ENCODE results near the gene EHMT1. TPM values are rescaled to one million over a fixed set of nuclear protein-coding genes. Genes with fewer than 3 reads are reported as not detected.

The EHMT1 gene
- total and polyA plus RNA-seq, 2 experiments from 2014 or later = 162 to 177 TPM

- Histone ChIP-seq H3K79me2 (replicated peaks; ENCODE audit: insufficient read depth) (peaks cover 88% of the 10 kb centered on the region), H3K4me1 (ENCODE audit: insufficient read depth) (peaks cover 41% of the 10 kb centered on the region), H3F3A (replicated peaks; ENCODE audit: low read depth) (peaks cover 8% of the 10 kb centered on the region; the same call in 1 of the 2 replicates), H3K27me3 (ENCODE audit: insufficient read depth) (no peaks in the 10 kb centered on the region), H3K4me3 (no peak overlapping the region), H3K27ac (ENCODE audit: low read depth) (no peak overlapping the region), H4K20me1 (replicated peaks; ENCODE audit: insufficient read depth) (peaks cover 24% of the 10 kb centered on the region), H3K36me3 (ENCODE audit: insufficient read depth) (peaks cover 9% of the 10 kb centered on the region), H3K4me2 (peak overlapping the region; percentile 70), H2AFZ (no peak overlapping the region), H3K9me2 (ENCODE audit: insufficient read depth) (no peaks in the 10 kb centered on the region)
- TF ChIP-seq CREB1 (CRISPR knock-in tag; IDR thresholded peaks at IDR 0.05; ENCODE audit: low read depth) (no peak), EZH2 (IDR thresholded peaks at IDR 0.05; ENCODE audit: low read depth, unreplicated experiment) (no peak), POLR2AphosphoS5 (IDR thresholded peaks at IDR 0.05; ENCODE audit: low read depth) (no peak), EZH2phosphoT487 (IDR thresholded peaks at IDR 0.05; ENCODE audit: unreplicated experiment) (no peak), ZNF462 (CRISPR knock-in tag; IDR thresholded peaks at IDR 0.05) (no peak), ZNF331 (CRISPR knock-in tag; IDR thresholded peaks at IDR 0.05; ENCODE audit: low read depth) (no peak), CTCF (conservative IDR thresholded peaks at IDR 0.05; ENCODE audit: low read depth in 2 of 2) (no peak), NANOG (IDR thresholded peaks at IDR 0.05; ENCODE audit: borderline replicate concordance) (no peak), JUNB (IDR thresholded peaks at IDR 0.05; ENCODE audit: unreplicated experiment) (no peak), STAT1 (IDR thresholded peaks at IDR 0.05; ENCODE audit: unreplicated experiment) (no peak), ZNF114 (CRISPR knock-in tag; IDR thresholded peaks at IDR 0.05) (no peak), REST (IDR thresholded peaks at IDR 0.05; ENCODE audit: unreplicated experiment) (no peak), ETS1 (IDR thresholded peaks at IDR 0.05) (no peak)
- DNase-seq (ENCODE audit: low spot score) (no peak), ATAC-seq (peak; percentile 7; the same call in 2 of the 3 replicates)
- H3K27ac Mint-ChIP-seq = no peak overlapping the region
- peaks cover 2% of the 10 kb centered on the region for H3K27me3 Mint-ChIP-seq (ENCODE audit: insufficient read depth, low read depth, poor library complexity)
- H3K9me3 Mint-ChIP-seq = peaks cover 21% of the 10 kb centered on the region
- H3K36me3 Mint-ChIP-seq (ENCODE audit: low read depth) = peaks cover 23% of the 10 kb centered on the region
- no peak overlapping the region for H3K4me3 Mint-ChIP-seq
- H3K4me1 Mint-ChIP-seq = peaks cover 48% of the 10 kb centered on the region
Observed at GRCh38 chr9:137697832-137698231, 79.0 kb downstream of the EHMT1 start.
